Activated naive CD8-positive, alpha-beta T cell treated with anti-CD3 and anti-CD28 coated beads, Interleukin-2, amount 50 U/mL, for 16 hours (primary cell): ENCODE measurements around the gene EVA1B.

Source experiments
- DNase-seq: peaks from one replicate; pipeline ENCODE4 v3.0.0-alpha.2; 2020; ENCODE audit warnings: low read depth, low spot score

EVA1B gene

GRCh38 chr1:36320291-36320761, 3.1 kb downstream of the EVA1B start:
- no peak for DNase-seq

- DNase-seq: no peak
Observed at GRCh38 chr1:36309397-36309796, 14.0 kb downstream of the EVA1B start.

GRCh38 chr1:36307601-36308330, 15.7 kb downstream of the EVA1B start:
- DNase-seq: no peak

GRCh38 chr1:36306902-36307456, 16.5 kb downstream of the EVA1B start:
- peak; percentile 87 for DNase-seq

- DNase-seq: no peak
Observed at GRCh38 chr1:36306210-36306901, 17.1 kb downstream of the EVA1B start, which contains the start of gene SH3D21. SH3D21 (plus strand) TSS chr1:36306368; CDS start chr1:36306421, 53 bp downstream.

GRCh38 chr1:36305915-36306209, 17.6 kb downstream of the EVA1B start:
- no peak for DNase-seq

GRCh38 chr1:36304970-36305914, 18.2 kb downstream of the EVA1B start:
- no peak for DNase-seq

- no peak for DNase-seq
Observed at GRCh38 chr1:36304521-36304920, 18.9 kb downstream of the EVA1B start.

GRCh38 chr1:36303650-36304360, 19.6 kb downstream of the EVA1B start:
- DNase-seq: no peak

GRCh38 chr1:36303244-36303643, 20.2 kb downstream of the EVA1B start:
- DNase-seq: no peak

GRCh38 chr1:36301220-36301619, 22.2 kb downstream of the EVA1B start:
- no peak for DNase-seq

GRCh38 chr1:36300526-36300925, 22.9 kb downstream of the EVA1B start:
- no peak for DNase-seq

- no peak for DNase-seq
Observed at GRCh38 chr1:36298640-36299039, 24.8 kb downstream of the EVA1B start.

GRCh38 chr1:36297062-36297461, 26.4 kb downstream of the EVA1B start:
- DNase-seq: no peak

GRCh38 chr1:36295390-36295789, 28.1 kb downstream of the EVA1B start:
- DNase-seq: no peak

GRCh38 chr1:36287595-36287994, 35.9 kb downstream of the EVA1B start:
- DNase-seq: no peak

- DNase-seq: no peak
Observed at GRCh38 chr1:36286802-36287201, 36.6 kb downstream of the EVA1B start.

- DNase-seq: peak; percentile 26
Observed at GRCh38 chr1:36285443-36286101, 37.9 kb downstream of the EVA1B start.

- no peak for DNase-seq
Observed at GRCh38 chr1:36284517-36284916, 38.9 kb downstream of the EVA1B start.

- no peak for DNase-seq
Observed at GRCh38 chr1:36284061-36284460, 39.4 kb downstream of the EVA1B start.
